ENCODE data around the gene ZBTB21. TPM values are rescaled to one million over a fixed set of nuclear protein-coding genes. Genes with fewer than 3 reads are reported as not detected.
"Not testable (repeated sequence)": the region's sequence is repeated elsewhere in the genome, so short reads cannot be mapped to it uniquely, and the experiment has no call there.

ZBTB21 gene
- total and polyA plus RNA-seq, 10 donors: 1.9 to 21.7 (median 14.0) TPM

GRCh38 chr21:41961282-41961701, 48.9 kb downstream of the ZBTB21 start:
- DNase-seq: no peak
- H3K9me3 ChIP-seq: no peaks in the 10 kb centered on the region
- TF ChIP-seq POLR2A (IDR thresholded peaks at IDR 0.05): no peak
- TF ChIP-seq POLR2AphosphoS5 (IDR thresholded peaks at IDR 0.05): no peak
- no peak for TF ChIP-seq CTCF (IDR thresholded peaks at IDR 0.05 in 8 of 11, conservative IDR thresholded peaks at IDR 0.05 in 3 of 11)
- H3K27ac ChIP-seq: no peak overlapping the region
- intact Hi-C loops (cut with DNase I; ENCODE audit: low total_unique reads): no loop called here
- peaks cover 5 to 37% (median 24%) of the 10 kb centered on the region in 6 donors for H3K4me1 ChIP-seq
- no peaks in the 10 kb centered on the region for H3K36me3 ChIP-seq
- no peak overlapping the region for H3K4me3 ChIP-seq
- WGBS, 5 donors: 62 to 75% (median 67%) methylated on average over 14 of the region's 14 CpGs
- peaks cover 0 to 28% (median 0%) of the 10 kb centered on the region in 7 donors for H3K27me3 ChIP-seq (replicated peaks in 1 of 7)

- intact Hi-C loops (cut with DNase I; ENCODE audit: low total_unique reads): no loop called here
- 91 to 98% (median 94%) methylated on average over 8 of the region's 8 CpGs for WGBS, 5 donors
- H3K4me1 ChIP-seq: peaks cover 5 to 46% (median 28%) of the 10 kb centered on the region in 6 donors
- TF ChIP-seq POLR2AphosphoS5 (IDR thresholded peaks at IDR 0.05): no peak
- no peak overlapping the region for H3K4me3 ChIP-seq
- DNase-seq: no peak
- H3K36me3 ChIP-seq: no peaks in the 10 kb centered on the region
- no peak overlapping the region for H3K27ac ChIP-seq
- H3K9me3 ChIP-seq: no peaks in the 10 kb centered on the region
- H3K27me3 ChIP-seq (replicated peaks in 1 of 7): peaks cover 0 to 28% (median 0%) of the 10 kb centered on the region in 7 donors
Measured at GRCh38 chr21:41960386-41960785, 49.8 kb downstream of the ZBTB21 start.

GRCh38 chr21:41959697-41960096, 50.5 kb downstream of the ZBTB21 start:
- not testable (repeated sequence) for H3K27ac ChIP-seq, H3K9me3 ChIP-seq, H3K4me3 ChIP-seq, H3K36me3 ChIP-seq
- 91 to 96% (median 94%) methylated on average over 11 of the region's 11 CpGs for WGBS, 5 donors
- DNase-seq: peak; percentile 54
- H3K27me3 ChIP-seq (replicated peaks in 1 of 7): peaks cover 0 to 28% (median 0%) of the 10 kb centered on the region in 7 donors
- peaks cover 5 to 53% (median 29%) of the 10 kb centered on the region in 6 donors for H3K4me1 ChIP-seq
- intact Hi-C loops (cut with DNase I; ENCODE audit: low total_unique reads): loop anchor here (10.0 kb wide), 1 partner anchor 45 kb away; no protein-coding TSS in a partner anchor

- TF ChIP-seq POLR2A (IDR thresholded peaks at IDR 0.05): no peak
- peak in 1 of 3 donors; percentile 61 for TF ChIP-seq POLR2AphosphoS5 (IDR thresholded peaks at IDR 0.05)
- no peak for DNase-seq
- Histone ChIP-seq H3K27ac (peak overlapping the region in 4 of 8 donors; percentile 52 to 81 (median 68)), H3K4me3 (no peak overlapping the region), H3K36me3 (no peaks in the 10 kb centered on the region), H3K4me1 (peaks cover 8 to 60% (median 35%) of the 10 kb centered on the region in 6 donors), H3K9me3 (no peaks in the 10 kb centered on the region), H3K27me3 (replicated peaks in 1 of 7) (peaks cover 0 to 32% (median 0%) of the 10 kb centered on the region in 7 donors)
- WGBS, 5 donors: 76 to 92% (median 88%) methylated on average over 4 to 16 of the region's 16 CpGs
- intact Hi-C loops (cut with DNase I; ENCODE audit: low total_unique reads): loop anchor here (10.0 kb wide), 1 partner anchor 46 kb away; no protein-coding TSS in a partner anchor
Measured at GRCh38 chr21:41958886-41959563, 51.1 kb downstream of the ZBTB21 start.

GRCh38 chr21:41957991-41958766, 52.0 kb downstream of the ZBTB21 start:
- peak overlapping the region in 7 of 8 donors; percentile 43 to 81 (median 66) for H3K27ac ChIP-seq
- DNase-seq: no peak
- H3K27me3 ChIP-seq (replicated peaks in 1 of 7): peaks cover 0 to 38% (median 4%) of the 10 kb centered on the region in 7 donors
- H3K4me3 ChIP-seq: no peak overlapping the region
- TF ChIP-seq POLR2AphosphoS5 (IDR thresholded peaks at IDR 0.05): peak; percentile 58 to 77 (median 71)
- no peak for TF ChIP-seq POLR2A (IDR thresholded peaks at IDR 0.05)
- TF ChIP-seq CTCF (IDR thresholded peaks at IDR 0.05 in 8 of 11, conservative IDR thresholded peaks at IDR 0.05 in 3 of 11): peak in 5 of 11 experiments; percentile 9 to 30 (median 13)
- peaks cover 9 to 64% (median 38%) of the 10 kb centered on the region in 6 donors for H3K4me1 ChIP-seq
- no peaks in the 10 kb centered on the region for H3K9me3 ChIP-seq
- 51 to 77% (median 62%) methylated on average over 22 to 24 of the region's 24 CpGs for WGBS, 5 donors
- intact Hi-C loops (cut with DNase I; ENCODE audit: low total_unique reads): loop anchor here (10.0 kb wide), 1 partner anchor 47 kb away; no protein-coding TSS in a partner anchor
- no peaks in the 10 kb centered on the region for H3K36me3 ChIP-seq

All from spleen (tissue), 11 donors.